ENCODE measurements around the gene ITGA8. TPM values are rescaled to one million over a fixed set of nuclear protein-coding genes. Genes with fewer than 3 reads are reported as not detected.

The ITGA8 gene
- total and polyA plus RNA-seq, 2 of the 13 experiments (the other 11 are each of a cell fraction or from before 2014, with no cell fraction given): not detected

DNA sequence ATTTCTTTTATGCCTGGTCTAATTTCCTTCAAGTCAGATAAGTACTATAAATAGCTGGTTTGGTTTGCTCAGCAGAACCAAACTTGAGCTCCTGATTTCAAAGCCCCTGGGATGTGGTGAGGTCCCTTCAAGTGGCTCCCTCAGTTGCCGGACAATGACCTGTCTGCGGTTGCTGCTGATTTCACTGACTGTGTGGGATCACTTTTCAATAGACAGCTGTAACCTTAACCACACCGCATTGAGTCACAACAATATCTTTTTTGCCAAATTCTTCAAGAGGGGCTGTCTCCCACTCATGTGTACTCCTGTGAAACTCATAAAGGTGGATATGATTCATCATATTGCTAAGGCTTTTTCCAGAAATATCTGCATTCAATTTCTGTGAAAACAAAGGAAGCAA lies 23.1 kb upstream of the ITGA8 start:
- Histone ChIP-seq H3K4me2 (ENCODE audit: low read depth, low read length) (no peak overlapping the region), H2AFZ (ENCODE audit: low read length) (no peak overlapping the region), H3K27me3 (ENCODE audit: control insufficient read depth in 1 of 2, insufficient read depth in 2 of 2, low read length in 2 of 2) (peaks cover 0 to 9% of the 10 kb centered on the region in 2 experiments; a peak in 2 of 5 replicates), H4K20me1 (ENCODE audit: insufficient read depth, low read length) (no peaks in the 10 kb centered on the region), H3K4me3 (replicated peaks in 1 of 3; ENCODE audit: insufficient read depth in 1 of 3, low read depth in 2 of 3, low read length in 3 of 3) (no peak overlapping the region), H3K9ac (ENCODE audit: insufficient read depth, low read depth, low read length) (no peak overlapping the region), H3K9me3 (ENCODE audit: low read length) (no peaks in the 10 kb centered on the region), H3K27ac (ENCODE audit: extremely low read length, insufficient read depth, low read length) (no peak overlapping the region), H3K4me1 (ENCODE audit: insufficient read depth, low read length) (no peaks in the 10 kb centered on the region), H3K79me2 (ENCODE audit: insufficient read depth, low read length) (no peaks in the 10 kb centered on the region), H3K36me3 (replicated peaks in 1 of 2; ENCODE audit: control insufficient read depth in 1 of 2, insufficient read depth in 2 of 2, low read length in 2 of 2) (no peaks in the 10 kb centered on the region)
- WGBS (ENCODE audit: low lambda C conversion rate): 57% methylated on average over 3 of the region's 3 CpGs
- intact Hi-C loops (cut with micrococcal nuclease; ENCODE audit: unreplicated experiment): no loop called here
- FAIRE-seq (no peak), ATAC-seq (no peak), DNase-seq (ENCODE audit: low spot score) (no peak)
- CTCF ChIA-PET (ENCODE audit: low intra/inter-chr PET ratio, low total read pairs): interaction anchor here (2.6 kb wide), 1 partner anchor 314 kb away, joined by 15 read pairs; no protein-coding TSS in a partner anchor
- POLR2A ChIA-PET: no interaction called here
- no TSS peak for BruUV-seq (replicated peaks)
- TF ChIP-seq ZNF607 (CRISPR knock-in tag; IDR thresholded peaks at IDR 0.05; ENCODE audit: borderline replicate concordance) (no peak), ZNF333 (CRISPR knock-in tag; IDR thresholded peaks at IDR 0.05; ENCODE audit: borderline replicate concordance) (no peak), TGIF2 (CRISPR knock-in tag; IDR thresholded peaks at IDR 0.05) (no peak), FOXA3 (CRISPR knock-in tag; IDR thresholded peaks at IDR 0.05) (no peak), MAZ (IDR thresholded peaks at IDR 0.05; ENCODE audit: borderline replicate concordance, low read depth, low read length) (no peak), MAZ (CRISPR knock-in tag; IDR thresholded peaks at IDR 0.05; ENCODE audit: low read depth) (no peak), ZKSCAN8 (CRISPR knock-in tag; IDR thresholded peaks at IDR 0.05; ENCODE audit: borderline replicate concordance) (no peak), MED13 (CRISPR knock-in tag; IDR thresholded peaks at IDR 0.05) (no peak), NFE2 (CRISPR knock-in tag; IDR thresholded peaks at IDR 0.05) (no peak), PAX8 (CRISPR knock-in tag; IDR thresholded peaks at IDR 0.05; ENCODE audit: borderline replicate concordance) (no peak)
- in situ Hi-C loops (cut with HindIII; ENCODE audit: extremely low pct_ligation_motif_present, low pct_unique_long_range_greater_than_20kb): no loop called here

DNA sequence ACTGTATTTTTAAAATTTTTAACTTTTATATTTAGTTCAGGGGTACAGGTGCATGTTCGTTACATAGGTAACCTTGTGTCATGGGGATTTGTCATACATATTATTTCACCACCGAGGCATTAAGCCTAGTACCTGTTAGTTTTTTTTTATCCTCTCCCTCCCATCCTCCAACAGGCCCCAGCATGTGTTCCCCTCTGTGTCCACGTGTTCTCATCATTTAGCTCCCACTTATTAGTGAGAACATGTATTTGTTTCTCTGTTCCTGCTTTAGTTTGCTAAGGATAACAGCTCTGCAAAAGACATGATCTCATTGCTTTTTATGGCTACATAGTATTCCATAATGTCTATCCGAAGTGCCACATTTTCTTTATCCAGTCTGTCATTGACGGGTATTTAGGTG lies 22.4 kb upstream of the ITGA8 start:
- Histone ChIP-seq H2AFZ (ENCODE audit: low read length) (no peak overlapping the region), H3K4me2 (ENCODE audit: low read depth, low read length) (no peak overlapping the region), H3K27me3 (ENCODE audit: control insufficient read depth in 1 of 2, insufficient read depth in 2 of 2, low read length in 2 of 2) (peaks cover 0 to 6% of the 10 kb centered on the region in 2 experiments; a peak in 2 of 5 replicates), H4K20me1 (ENCODE audit: insufficient read depth, low read length) (no peaks in the 10 kb centered on the region), H3K4me1 (ENCODE audit: insufficient read depth, low read length) (no peaks in the 10 kb centered on the region), H3K36me3 (replicated peaks in 1 of 2; ENCODE audit: control insufficient read depth in 1 of 2, insufficient read depth in 2 of 2, low read length in 2 of 2) (no peaks in the 10 kb centered on the region), H3K9ac (ENCODE audit: insufficient read depth, low read depth, low read length) (no peak overlapping the region), H3K4me3 (replicated peaks in 1 of 3; ENCODE audit: insufficient read depth in 1 of 3, low read depth in 2 of 3, low read length in 3 of 3) (no peak overlapping the region), H3K9me3 (ENCODE audit: low read length) (no peaks in the 10 kb centered on the region), H3K27ac (ENCODE audit: extremely low read length, insufficient read depth, low read length) (no peak overlapping the region), H3K79me2 (ENCODE audit: insufficient read depth, low read length) (no peaks in the 10 kb centered on the region)
- DNase-seq (ENCODE audit: low spot score) (no peak), FAIRE-seq (no peak), ATAC-seq (no peak)
- intact Hi-C loops (cut with micrococcal nuclease; ENCODE audit: unreplicated experiment) (no loop called here), in situ Hi-C loops (cut with HindIII; ENCODE audit: extremely low pct_ligation_motif_present, low pct_unique_long_range_greater_than_20kb) (no loop called here)
- ChIA-PET CTCF (ENCODE audit: low intra/inter-chr PET ratio, low total read pairs) (no interaction called here), POLR2A (no interaction called here)
- BruUV-seq (replicated peaks): no TSS peak
- WGBS (ENCODE audit: low lambda C conversion rate): 3% methylated on average over 5 of the region's 5 CpGs
- TF ChIP-seq, protein P1, sequence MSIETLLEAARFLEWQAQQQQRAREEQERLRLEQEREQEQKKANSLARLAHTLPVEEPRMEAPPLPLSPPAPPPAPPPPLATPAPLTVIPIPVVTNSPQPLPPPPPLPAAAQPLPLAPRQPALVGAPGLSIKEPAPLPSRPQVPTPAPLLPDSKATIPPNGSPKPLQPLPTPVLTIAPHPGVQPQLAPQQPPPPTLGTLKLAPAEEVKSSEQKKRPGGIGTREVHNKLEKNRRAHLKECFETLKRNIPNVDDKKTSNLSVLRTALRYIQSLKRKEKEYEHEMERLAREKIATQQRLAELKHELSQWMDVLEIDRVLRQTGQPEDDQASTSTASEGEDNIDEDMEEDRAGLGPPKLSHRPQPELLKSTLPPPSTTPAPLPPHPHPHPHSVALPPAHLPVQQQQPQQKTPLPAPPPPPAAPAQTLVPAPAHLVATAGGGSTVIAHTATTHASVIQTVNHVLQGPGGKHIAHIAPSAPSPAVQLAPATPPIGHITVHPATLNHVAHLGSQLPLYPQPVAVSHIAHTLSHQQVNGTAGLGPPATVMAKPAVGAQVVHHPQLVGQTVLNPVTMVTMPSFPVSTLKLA (IDR thresholded peaks at IDR 0.05): peak; percentile 96
- TF ChIP-seq, protein P2, sequence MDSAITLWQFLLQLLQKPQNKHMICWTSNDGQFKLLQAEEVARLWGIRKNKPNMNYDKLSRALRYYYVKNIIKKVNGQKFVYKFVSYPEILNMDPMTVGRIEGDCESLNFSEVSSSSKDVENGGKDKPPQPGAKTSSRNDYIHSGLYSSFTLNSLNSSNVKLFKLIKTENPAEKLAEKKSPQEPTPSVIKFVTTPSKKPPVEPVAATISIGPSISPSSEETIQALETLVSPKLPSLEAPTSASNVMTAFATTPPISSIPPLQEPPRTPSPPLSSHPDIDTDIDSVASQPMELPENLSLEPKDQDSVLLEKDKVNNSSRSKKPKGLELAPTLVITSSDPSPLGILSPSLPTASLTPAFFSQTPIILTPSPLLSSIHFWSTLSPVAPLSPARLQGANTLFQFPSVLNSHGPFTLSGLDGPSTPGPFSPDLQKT (CRISPR knock-in tag; IDR thresholded peaks at IDR 0.05; ENCODE audit: borderline replicate concordance): no peak

Data from HepG2 (cell line).